Measurements from ENCODE around the gene KRT2.

The KRT2 gene

GRCh38 chr12:52612431-52613383 lies 39.3 kb downstream of the KRT2 start:
- Histone ChIP-seq H3K36me3 (ENCODE audit: control insufficient read depth, low read depth, low read length) (no peaks in the 10 kb centered on the region), H3K27me3 (ENCODE audit: control insufficient read depth, insufficient read depth, low read length) (peaks cover 7% of the 10 kb centered on the region), H3K27ac (ENCODE audit: low read length) (no peak overlapping the region), H3K4me1 (ENCODE audit: control insufficient read depth, low read depth, low read length) (no peaks in the 10 kb centered on the region), H3K9me3 (ENCODE audit: control insufficient read depth, low read depth, low read length) (no peaks in the 10 kb centered on the region), H3K4me3 (ENCODE audit: low read length) (no peak overlapping the region), H3K9ac (ENCODE audit: low read length) (no peak overlapping the region)

GRCh38 chr12:52611080-52611468 lies 40.9 kb downstream of the KRT2 start:
- Histone ChIP-seq H3K36me3 (ENCODE audit: control insufficient read depth, low read depth, low read length) (no peaks in the 10 kb centered on the region), H3K9ac (ENCODE audit: low read length) (no peak overlapping the region), H3K27me3 (ENCODE audit: control insufficient read depth, insufficient read depth, low read length) (peaks cover 7% of the 10 kb centered on the region), H3K9me3 (ENCODE audit: control insufficient read depth, low read depth, low read length) (no peaks in the 10 kb centered on the region), H3K4me3 (ENCODE audit: low read length) (no peak overlapping the region), H3K4me1 (ENCODE audit: control insufficient read depth, low read depth, low read length) (no peaks in the 10 kb centered on the region), H3K27ac (ENCODE audit: low read length) (no peak overlapping the region)

GRCh38 chr12:52608826-52609630 lies 43.0 kb downstream of the KRT2 start:
- Histone ChIP-seq H3K9ac (ENCODE audit: low read length) (no peak overlapping the region), H3K9me3 (ENCODE audit: control insufficient read depth, low read depth, low read length) (no peaks in the 10 kb centered on the region), H3K27ac (ENCODE audit: low read length) (no peak overlapping the region), H3K4me1 (ENCODE audit: control insufficient read depth, low read depth, low read length) (no peaks in the 10 kb centered on the region), H3K27me3 (ENCODE audit: control insufficient read depth, insufficient read depth, low read length) (peaks cover 7% of the 10 kb centered on the region), H3K36me3 (ENCODE audit: control insufficient read depth, low read depth, low read length) (no peaks in the 10 kb centered on the region), H3K4me3 (ENCODE audit: low read length) (no peak overlapping the region)

- H3K27ac ChIP-seq (ENCODE audit: low read length): no peak overlapping the region
Measured at GRCh38 chr12:52608161-52608560, 43.9 kb downstream of the KRT2 start.

GRCh38 chr12:52607314-52607713 lies 44.7 kb downstream of the KRT2 start:
- no peaks in the 10 kb centered on the region for H3K36me3 ChIP-seq (ENCODE audit: control insufficient read depth, low read depth, low read length)
- H3K9ac ChIP-seq (ENCODE audit: low read length): no peak overlapping the region
- no peak overlapping the region for H3K27ac ChIP-seq (ENCODE audit: low read length)
- no peaks in the 10 kb centered on the region for H3K9me3 ChIP-seq (ENCODE audit: control insufficient read depth, low read depth, low read length)
- H3K4me1 ChIP-seq (ENCODE audit: control insufficient read depth, low read depth, low read length): no peaks in the 10 kb centered on the region
- peaks cover 7% of the 10 kb centered on the region for H3K27me3 ChIP-seq (ENCODE audit: control insufficient read depth, insufficient read depth, low read length)
- H3K4me3 ChIP-seq (ENCODE audit: low read length): no peak overlapping the region

More at GRCh38 chr12:52608161-52608560, 43.9 kb downstream of the KRT2 start:
- Histone ChIP-seq H3K4me1 (ENCODE audit: control insufficient read depth, low read depth, low read length) (no peaks in the 10 kb centered on the region), H3K36me3 (ENCODE audit: control insufficient read depth, low read depth, low read length) (no peaks in the 10 kb centered on the region), H3K9me3 (ENCODE audit: control insufficient read depth, low read depth, low read length) (no peaks in the 10 kb centered on the region), H3K4me3 (ENCODE audit: low read length) (no peak overlapping the region), H3K9ac (ENCODE audit: low read length) (no peak overlapping the region), H3K27me3 (ENCODE audit: control insufficient read depth, insufficient read depth, low read length) (peaks cover 7% of the 10 kb centered on the region)

GRCh38 chr12:52606581-52607218 lies 45.3 kb downstream of the KRT2 start:
- Histone ChIP-seq H3K36me3 (ENCODE audit: control insufficient read depth, low read depth, low read length) (no peaks in the 10 kb centered on the region), H3K27me3 (ENCODE audit: control insufficient read depth, insufficient read depth, low read length) (peaks cover 7% of the 10 kb centered on the region), H3K9me3 (ENCODE audit: control insufficient read depth, low read depth, low read length) (no peaks in the 10 kb centered on the region), H3K4me1 (ENCODE audit: control insufficient read depth, low read depth, low read length) (no peaks in the 10 kb centered on the region), H3K4me3 (ENCODE audit: low read length) (no peak overlapping the region), H3K9ac (ENCODE audit: low read length) (no peak overlapping the region), H3K27ac (ENCODE audit: low read length) (no peak overlapping the region)

GRCh38 chr12:52606096-52606495 lies 45.9 kb downstream of the KRT2 start:
- no peaks in the 10 kb centered on the region for H3K36me3 ChIP-seq (ENCODE audit: control insufficient read depth, low read depth, low read length)
- H3K4me1 ChIP-seq (ENCODE audit: control insufficient read depth, low read depth, low read length): no peaks in the 10 kb centered on the region
- H3K9me3 ChIP-seq (ENCODE audit: control insufficient read depth, low read depth, low read length): no peaks in the 10 kb centered on the region
- no peak overlapping the region for H3K27ac ChIP-seq (ENCODE audit: low read length)
- no peak overlapping the region for H3K9ac ChIP-seq (ENCODE audit: low read length)
- H3K27me3 ChIP-seq (ENCODE audit: control insufficient read depth, insufficient read depth, low read length): peaks cover 2% of the 10 kb centered on the region
- no peak overlapping the region for H3K4me3 ChIP-seq (ENCODE audit: low read length)

GRCh38 chr12:52605542-52605941 lies 46.5 kb downstream of the KRT2 start:
- Histone ChIP-seq H3K4me3 (ENCODE audit: low read length) (no peak overlapping the region), H3K27ac (ENCODE audit: low read length) (no peak overlapping the region), H3K4me1 (ENCODE audit: control insufficient read depth, low read depth, low read length) (no peaks in the 10 kb centered on the region), H3K36me3 (ENCODE audit: control insufficient read depth, low read depth, low read length) (no peaks in the 10 kb centered on the region), H3K27me3 (ENCODE audit: control insufficient read depth, insufficient read depth, low read length) (no peaks in the 10 kb centered on the region), H3K9ac (ENCODE audit: low read length) (no peak overlapping the region), H3K9me3 (ENCODE audit: control insufficient read depth, low read depth, low read length) (no peaks in the 10 kb centered on the region)

- no peaks in the 10 kb centered on the region for H3K36me3 ChIP-seq (ENCODE audit: control insufficient read depth, low read depth, low read length)
- H3K4me3 ChIP-seq (ENCODE audit: low read length): no peak overlapping the region
- H3K27ac ChIP-seq (ENCODE audit: low read length): no peak overlapping the region
- H3K9me3 ChIP-seq (ENCODE audit: control insufficient read depth, low read depth, low read length): no peaks in the 10 kb centered on the region
- no peak overlapping the region for H3K9ac ChIP-seq (ENCODE audit: low read length)
- no peaks in the 10 kb centered on the region for H3K4me1 ChIP-seq (ENCODE audit: control insufficient read depth, low read depth, low read length)
- no peaks in the 10 kb centered on the region for H3K27me3 ChIP-seq (ENCODE audit: control insufficient read depth, insufficient read depth, low read length)
Measured at GRCh38 chr12:52604859-52605258, 47.2 kb downstream of the KRT2 start.

- Histone ChIP-seq H3K9ac (ENCODE audit: low read length) (no peak overlapping the region), H3K4me1 (ENCODE audit: control insufficient read depth, low read depth, low read length) (no peaks in the 10 kb centered on the region), H3K36me3 (ENCODE audit: control insufficient read depth, low read depth, low read length) (no peaks in the 10 kb centered on the region), H3K9me3 (ENCODE audit: control insufficient read depth, low read depth, low read length) (no peaks in the 10 kb centered on the region), H3K27me3 (ENCODE audit: control insufficient read depth, insufficient read depth, low read length) (no peaks in the 10 kb centered on the region), H3K27ac (ENCODE audit: low read length) (no peak overlapping the region), H3K4me3 (ENCODE audit: low read length) (no peak overlapping the region)
Measured at GRCh38 chr12:52603314-52603713, 48.7 kb downstream of the KRT2 start.

GRCh38 chr12:52602552-52602951 lies 49.5 kb downstream of the KRT2 start:
- no peak overlapping the region for H3K4me3 ChIP-seq (ENCODE audit: low read length)
- no peaks in the 10 kb centered on the region for H3K9me3 ChIP-seq (ENCODE audit: control insufficient read depth, low read depth, low read length)
- no peaks in the 10 kb centered on the region for H3K36me3 ChIP-seq (ENCODE audit: control insufficient read depth, low read depth, low read length)
- no peak overlapping the region for H3K27ac ChIP-seq (ENCODE audit: low read length)
- no peaks in the 10 kb centered on the region for H3K27me3 ChIP-seq (ENCODE audit: control insufficient read depth, insufficient read depth, low read length)
- H3K9ac ChIP-seq (ENCODE audit: low read length): no peak overlapping the region
- H3K4me1 ChIP-seq (ENCODE audit: control insufficient read depth, low read depth, low read length): no peaks in the 10 kb centered on the region

Measured in iPS-18a (cell line).